ENCODE data around the gene BACH1. TPM values are rescaled to one million over a fixed set of nuclear protein-coding genes. Genes with fewer than 3 reads are reported as not detected.

The BACH1 gene
- total and polyA plus RNA-seq, 2 of the 8 experiments (the other 6 are each of a cell fraction or from before 2014, with no cell fraction given): 6.9 to 50.7 TPM

GRCh38 chr21:29332461-29333362, 34.0 kb downstream of the BACH1 start:
- H3K9me3 ChIP-seq (ENCODE audit: insufficient read depth in 2 of 2, low read depth in 1 of 2, low read length in 1 of 2): no peaks in the 10 kb centered on the region
- WGBS, 2 experiments (ENCODE audit: extremely low coverage in 1 of 2, insufficient coverage in 1 of 2, insufficient read length in 1 of 2, insufficient replicate concordance in 2 of 2, low coverage in 1 of 2, low lambda C conversion rate in 2 of 2, missing lambda C conversion rate in 1 of 2): 94% methylated on average over 10 of the region's 10 CpGs; no CpG with 5 or more reads in 1 of the 2 experiments
- H2BK12ac ChIP-seq (ENCODE audit: low read depth, low read length): no peak overlapping the region
- no peak overlapping the region for H3K18ac ChIP-seq (ENCODE audit: extremely low read depth, low read length)
- H3K79me1 ChIP-seq (ENCODE audit: low read depth, low read length): no peaks in the 10 kb centered on the region
- H2BK15ac ChIP-seq (ENCODE audit: low read length): no peak overlapping the region
- peaks cover 0 to 12% (median 1%) of the 10 kb centered on the region in 4 experiments; a peak in 4 of 8 replicates for H3K36me3 ChIP-seq (ENCODE audit: control insufficient read depth in 2 of 4, insufficient read depth in 4 of 4, low read length in 3 of 4)
- no peak overlapping the region for H3K9ac ChIP-seq (replicated peaks in 1 of 4; ENCODE audit: extremely low read depth in 1 of 4, low read depth in 3 of 4, low read length in 3 of 4)
- H4K8ac ChIP-seq (ENCODE audit: extremely low read depth, insufficient read depth, low read length): no peak overlapping the region
- no peak overlapping the region for H3K56ac ChIP-seq (replicated peaks; ENCODE audit: insufficient read length, low read depth, low read length)
- H3K79me2 ChIP-seq (ENCODE audit: control insufficient read depth in 1 of 2, insufficient read depth in 2 of 2, low read length in 2 of 2): peaks cover 0 to 15% of the 10 kb centered on the region in 2 experiments; a peak in 1 of 4 replicates
- H2BK120ac ChIP-seq (replicated peaks; ENCODE audit: low read depth, low read length): no peak overlapping the region
- no peak overlapping the region for H4K91ac ChIP-seq (replicated peaks; ENCODE audit: insufficient read length, low read length)
- no peak overlapping the region for H3K14ac ChIP-seq (ENCODE audit: insufficient read length)
- CTCF ChIA-PET (ENCODE audit: partially characterized antibody): interaction anchor here (0.6 kb wide), 1 partner anchor 90 kb away, joined by 4 read pairs; no protein-coding TSS in a partner anchor
- no peak overlapping the region for H4K5ac ChIP-seq (ENCODE audit: insufficient read length, low read depth, low read length)
- no peak overlapping the region for H3K4me3 ChIP-seq (ENCODE audit: extremely low read depth in 1 of 4, insufficient read depth in 2 of 4, low read depth in 3 of 4, low read length in 4 of 4)
- H3K4me2 ChIP-seq (ENCODE audit: insufficient read depth in 1 of 2, low read depth in 2 of 2, low read length in 2 of 2): no peak overlapping the region
- H2AK5ac ChIP-seq (ENCODE audit: low read depth, low read length): no peak overlapping the region
- H2BK5ac ChIP-seq (ENCODE audit: low read depth, low read length): no peak overlapping the region
- peaks cover 3 to 5% of the 10 kb centered on the region in 2 experiments for H4K20me1 ChIP-seq (replicated peaks in 1 of 2; ENCODE audit: control insufficient read depth in 1 of 2, insufficient read depth in 2 of 2, low read length in 2 of 2)
- no peaks in the 10 kb centered on the region for H3K4me1 ChIP-seq (replicated peaks in 1 of 4; ENCODE audit: control insufficient read depth in 3 of 4, insufficient read depth in 4 of 4, low read length in 3 of 4)
- no peak for DNase-seq (ENCODE audit: low read depth in 1 of 2, low spot score in 2 of 2)
- no peak overlapping the region for H2AFZ ChIP-seq (ENCODE audit: low read length)
- no peak for FAIRE-seq
- no peaks in the 10 kb centered on the region for H3K27me3 ChIP-seq (replicated peaks in 1 of 4; ENCODE audit: control insufficient read depth in 3 of 4, extremely low read depth in 1 of 4, insufficient read depth in 3 of 4, low read length in 3 of 4)
- no peak overlapping the region for H3K23ac ChIP-seq (ENCODE audit: insufficient read length)
- H2BK20ac ChIP-seq (ENCODE audit: low read length): no peak overlapping the region
- H3K27ac ChIP-seq (ENCODE audit: low read depth, low read length): no peak overlapping the region
- POLR2A ChIA-PET (ENCODE audit: partially characterized antibody): no interaction called here
- H3K4ac ChIP-seq (replicated peaks; ENCODE audit: insufficient read length, low read depth, low read length): no peak overlapping the region
- TF ChIP-seq KDM4A (IDR thresholded peaks at IDR 0.05; ENCODE audit: low read depth, low read length, severe bottlenecking) (no peak), CHD2 (IDR thresholded peaks at IDR 0.05; ENCODE audit: low read length) (no peak), RBBP5 (IDR thresholded peaks at IDR 0.05; ENCODE audit: borderline replicate concordance, low read depth, low read length) (no peak), ATF2 (IDR thresholded peaks at IDR 0.05; ENCODE audit: low read length) (no peak), SP1 (IDR thresholded peaks at IDR 0.05; ENCODE audit: low read depth, low read length) (no peak), RFX5 (IDR thresholded peaks at IDR 0.05; ENCODE audit: borderline replicate concordance, low read depth, low read length) (no peak), SP2 (IDR thresholded peaks at IDR 0.05; ENCODE audit: low read length) (no peak), TEAD4 (IDR thresholded peaks at IDR 0.05; ENCODE audit: low read depth, low read length) (no peak)
- H3K23me2 ChIP-seq (ENCODE audit: low read depth, low read length): no peaks in the 10 kb centered on the region

All from H1 (cell line).